Panc1 (cell line): ENCODE results near the gene CCNB1IP1.

Experiments used
- POLR2AphosphoS5 ChIP-seq: IDR thresholded peaks from 2 replicates; pipeline ENCODE4 v1.6.1; 2012; ENCODE audit warnings: mild to moderate bottlenecking, low read depth, low read length, moderate library complexity
- REST ChIP-seq, 2 experiments: IDR thresholded peaks; 2 replicates each; pipeline ENCODE4 v1.6.1; 2011 to 2012; ENCODE audit warnings: low read depth in 2 of 2, control low read depth in 1 of 2, low read length in 1 of 2, mild to moderate bottlenecking in 1 of 2, moderate library complexity in 1 of 2; ENCODE audit not compliant: insufficient read depth in 1 of 2
- SIN3A ChIP-seq: IDR thresholded peaks from 2 replicates; pipeline ENCODE4 v1.6.1; 2012; ENCODE audit warnings: low read depth, mild to moderate bottlenecking, low read length, moderate library complexity, borderline replicate concordance; ENCODE audit not compliant: insufficient read depth
- TCF7L2 ChIP-seq: IDR thresholded peaks from 2 replicates; pipeline ENCODE4 v1.6.1; 2011; ENCODE audit warnings: mild to moderate bottlenecking, low read depth, low read length, inconsistent platforms
- TF ChIP-seq, protein P1 (sequence below): fragments of 450-650 bp; IDR thresholded peaks from 2 replicates; pipeline ENCODE4 v1.5.1; 2017; ENCODE audit warnings: mild to moderate bottlenecking

DNA sequence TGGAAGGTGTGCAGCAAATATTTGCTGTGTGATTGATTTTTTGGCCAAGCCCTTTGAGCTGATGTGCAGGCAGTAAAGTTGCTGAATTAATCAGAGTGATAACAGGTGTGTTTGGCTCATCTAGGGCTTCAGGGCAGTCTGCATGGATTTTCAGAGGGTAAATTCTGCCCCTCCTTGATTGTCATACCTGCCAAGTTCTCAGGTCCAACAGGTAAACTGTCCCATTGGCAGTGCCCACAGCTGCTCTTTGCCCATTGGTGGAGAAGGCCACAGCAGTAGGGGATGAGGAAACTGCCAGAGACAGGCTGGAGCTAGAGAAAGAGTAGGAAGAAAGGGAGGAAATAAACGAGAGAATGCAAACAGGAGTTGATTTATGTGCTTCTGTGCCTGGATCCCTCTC is 46.7 kb upstream of the CCNB1IP1 start:
- no peak for TF ChIP-seq POLR2AphosphoS5
- no peak for TF ChIP-seq SIN3A
- TF ChIP-seq, protein P1, sequence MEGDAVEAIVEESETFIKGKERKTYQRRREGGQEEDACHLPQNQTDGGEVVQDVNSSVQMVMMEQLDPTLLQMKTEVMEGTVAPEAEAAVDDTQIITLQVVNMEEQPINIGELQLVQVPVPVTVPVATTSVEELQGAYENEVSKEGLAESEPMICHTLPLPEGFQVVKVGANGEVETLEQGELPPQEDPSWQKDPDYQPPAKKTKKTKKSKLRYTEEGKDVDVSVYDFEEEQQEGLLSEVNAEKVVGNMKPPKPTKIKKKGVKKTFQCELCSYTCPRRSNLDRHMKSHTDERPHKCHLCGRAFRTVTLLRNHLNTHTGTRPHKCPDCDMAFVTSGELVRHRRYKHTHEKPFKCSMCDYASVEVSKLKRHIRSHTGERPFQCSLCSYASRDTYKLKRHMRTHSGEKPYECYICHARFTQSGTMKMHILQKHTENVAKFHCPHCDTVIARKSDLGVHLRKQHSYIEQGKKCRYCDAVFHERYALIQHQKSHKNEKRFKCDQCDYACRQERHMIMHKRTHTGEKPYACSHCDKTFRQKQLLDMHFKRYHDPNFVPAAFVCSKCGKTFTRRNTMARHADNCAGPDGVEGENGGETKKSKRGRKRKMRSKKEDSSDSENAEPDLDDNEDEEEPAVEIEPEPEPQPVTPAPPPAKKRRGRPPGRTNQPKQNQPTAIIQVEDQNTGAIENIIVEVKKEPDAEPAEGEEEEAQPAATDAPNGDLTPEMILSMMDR: no peak
- TF ChIP-seq TCF7L2: no peak
- TF ChIP-seq REST (IDR thresholded peaks at IDR 0.05; ENCODE audit: insufficient read depth in 1 of 2, low read depth in 2 of 2, low read length in 1 of 2): no peak
